SU-DHL-6 (cell line): ENCODE measurements around the gene DTNBP1.

Source experiments
- H2AFZ ChIP-seq: fragments of 200-600 bp; sonication (generic); 2 replicates; pipeline ENCODE4 v1.6.1; 2014; ENCODE audit warnings: low read depth, mild to moderate bottlenecking, moderate library complexity, mixed read lengths, antibody characterized with exemption, low read length; ENCODE audit not compliant: severe bottlenecking
- H3F3A ChIP-seq: fragments of 200-600 bp; shearing (Covaris generic); 2 replicates; pipeline ENCODE4 v1.6.0; 2016; ENCODE audit warnings: antibody characterized with exemption, mild to moderate bottlenecking; ENCODE audit not compliant: insufficient read depth
- H3K27ac ChIP-seq: fragments of 200-600 bp; sonication (generic); 2 replicates; pipeline ENCODE4 v1.5.1; 2016; ENCODE audit warnings: low read depth, mild to moderate bottlenecking, low read length, moderate library complexity, mixed read lengths
- H3K27me3 ChIP-seq: fragments of 200-600 bp; sonication (generic), shearing (Covaris generic); 2 replicates; pipeline ENCODE4 v1.6.0; 2014; ENCODE audit warnings: mild to moderate bottlenecking, low read length
- H3K36me3 ChIP-seq: fragments of 200-600 bp; sonication (generic); 2 replicates; pipeline ENCODE4 v1.6.1; 2014; ENCODE audit warnings: mild to moderate bottlenecking, low read length, mixed read lengths
- H3K4me2 ChIP-seq: fragments of 300-600, 200-600 bp; shearing (Covaris generic), sonication (generic); 2 replicates; pipeline ENCODE4 v1.6.0; 2014; ENCODE audit warnings: low read length, low read depth, mild to moderate bottlenecking; ENCODE audit not compliant: poor library complexity, severe bottlenecking
- H3K4me3 ChIP-seq: fragments of 200-600 bp; sonication (generic); 2 replicates; pipeline ENCODE4 v1.5.1; 2014; ENCODE audit warnings: antibody characterized with exemption, low read length, mild to moderate bottlenecking, mixed read lengths; ENCODE audit not compliant: insufficient read depth, poor library complexity, severe bottlenecking
- H3K79me2 ChIP-seq: fragments of 200-600 bp; sonication (generic); 2 replicates; pipeline ENCODE4 v1.6.1; 2014; ENCODE audit warnings: mild to moderate bottlenecking, low read length, moderate library complexity; ENCODE audit not compliant: insufficient read depth
- H3K9ac ChIP-seq: fragments of 200-600 bp; sonication (generic); 2 replicates; pipeline ENCODE4 v1.7.0; 2014; ENCODE audit warnings: mild to moderate bottlenecking, low read length
- H3K9me2 ChIP-seq: fragments of 200-600 bp; sonication (generic); replicated peaks from 2 replicates; pipeline ENCODE4 v1.6.1; 2014; ENCODE audit warnings: low read length; ENCODE audit not compliant: insufficient read depth
- H3K9me3 ChIP-seq: fragments of 200-600 bp; sonication (generic); 2 replicates; pipeline ENCODE4 v1.6.1; 2014; ENCODE audit warnings: low read length, mixed read lengths; ENCODE audit not compliant: insufficient read depth
- H4K20me1 ChIP-seq: fragments of 200-600 bp; sonication (generic); 2 replicates; pipeline ENCODE4 v1.6.1; 2014; ENCODE audit warnings: low read depth, mild to moderate bottlenecking, antibody characterized with exemption, low read length, moderate library complexity, mixed read lengths
- CTCF ChIP-seq: fragments of 200-600 bp; sonication (generic); IDR thresholded peaks from one replicate; pipeline ENCODE4 v1.5.1; 2017; ENCODE audit warnings: antibody characterized with exemption, mild to moderate bottlenecking, low read length, moderate library complexity; ENCODE audit not compliant: insufficient read depth, poor library complexity, severe bottlenecking
- EZH2phosphoT487 ChIP-seq: fragments of 200-600 bp; sonication (generic), shearing (Covaris generic); conservative IDR thresholded peaks from 2 replicates; pipeline ENCODE4 v1.6.1; 2018; ENCODE audit warnings: mild to moderate bottlenecking, antibody characterized with exemption, low read length, moderate library complexity, mixed read lengths

DTNBP1 gene

DNA sequence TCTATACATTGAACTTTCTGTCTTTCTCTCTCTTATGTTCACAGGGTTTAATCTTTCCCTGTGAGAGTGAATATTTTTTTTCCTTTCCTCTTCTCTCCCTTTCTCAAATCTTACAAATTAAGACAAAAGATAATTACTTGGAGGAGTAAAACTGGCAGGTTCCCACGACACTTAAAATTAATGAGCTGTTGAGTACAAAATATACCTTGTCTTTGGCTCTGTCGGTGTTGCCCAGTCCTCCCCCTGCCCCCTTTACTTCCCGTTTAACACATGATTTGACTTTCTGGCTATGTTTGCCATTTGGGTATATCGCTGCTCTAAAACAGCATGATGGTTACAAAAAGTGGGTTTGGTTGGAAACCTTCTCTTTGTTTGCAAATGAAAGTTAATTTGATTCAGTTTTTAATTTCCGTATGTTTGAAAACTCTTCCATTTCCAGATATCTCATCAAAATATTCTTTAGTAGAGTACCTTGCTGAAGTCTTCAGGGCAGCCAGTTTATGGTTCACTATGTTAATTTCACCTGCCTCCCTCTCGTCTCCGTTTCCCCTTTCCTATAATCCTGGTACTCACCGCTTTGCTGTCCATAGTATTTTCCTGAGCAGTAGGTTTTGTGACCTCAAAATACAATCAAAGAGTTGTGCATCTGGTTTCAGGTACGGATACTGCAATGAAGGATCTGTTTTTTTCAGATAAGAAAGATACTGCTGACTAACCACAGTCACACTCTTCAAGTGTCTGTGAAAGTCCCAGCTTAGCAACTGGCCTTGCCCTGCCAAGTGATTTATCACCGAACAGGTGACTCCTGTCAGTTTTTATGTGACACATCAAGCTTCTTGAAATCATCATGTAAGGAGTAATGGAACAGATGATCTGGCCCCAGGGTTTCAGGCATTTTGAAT, 181.2 kb downstream of the DTNBP1 start:
- Histone ChIP-seq H3K36me3 (no peaks in the 10 kb centered on the region), H3K79me2 (no peaks in the 10 kb centered on the region), H3K27me3 (no peaks in the 10 kb centered on the region), H3K9me3 (no peaks in the 10 kb centered on the region), H3K9ac (no peak overlapping the region), H3K9me2 (no peaks in the 10 kb centered on the region), H2AFZ (no peak overlapping the region), H3K27ac (no peak overlapping the region), H3K4me3 (no peak overlapping the region), H4K20me1 (peaks cover 6% of the 10 kb centered on the region; the same call in 1 of the 2 replicates), H3F3A (no peaks in the 10 kb centered on the region), H3K4me2 (no peak overlapping the region)
- no peak for TF ChIP-seq EZH2phosphoT487
- TF ChIP-seq CTCF, result no peak

- Histone ChIP-seq H3K4me2 (no peak overlapping the region), H3K27ac (no peak overlapping the region), H2AFZ (no peak overlapping the region), H3K36me3 (no peaks in the 10 kb centered on the region), H3K27me3 (no peaks in the 10 kb centered on the region), H3K4me3 (no peak overlapping the region), H3K9ac (no peak overlapping the region), H4K20me1 (peaks cover 6% of the 10 kb centered on the region; the same call in 1 of the 2 replicates), H3K9me3 (no peaks in the 10 kb centered on the region), H3F3A (no peaks in the 10 kb centered on the region), H3K79me2 (no peaks in the 10 kb centered on the region), H3K9me2 (no peaks in the 10 kb centered on the region)
- TF ChIP-seq CTCF, result no peak
- TF ChIP-seq EZH2phosphoT487, result no peak
These were observed 182.3 kb downstream of the DTNBP1 start for GRCh38 chr6:15480525-15480924.

- Histone ChIP-seq H3K4me3 (no peak overlapping the region), H3F3A (no peaks in the 10 kb centered on the region), H3K79me2 (no peaks in the 10 kb centered on the region), H3K9me3 (no peaks in the 10 kb centered on the region), H3K27me3 (no peaks in the 10 kb centered on the region), H3K27ac (no peak overlapping the region), H3K9me2 (no peaks in the 10 kb centered on the region), H4K20me1 (peaks cover 6% of the 10 kb centered on the region; the same call in 1 of the 2 replicates), H3K4me2 (no peak overlapping the region), H3K9ac (no peak overlapping the region), H3K36me3 (no peaks in the 10 kb centered on the region), H2AFZ (no peak overlapping the region)
- TF ChIP-seq CTCF, result no peak
- TF ChIP-seq EZH2phosphoT487, result no peak
These were observed 183.1 kb downstream of the DTNBP1 start for GRCh38 chr6:15479761-15480160.
